Left lung (tissue), 10 donors: ENCODE measurements around the gene CD101. TPM values are rescaled to one million over a fixed set of nuclear protein-coding genes. Genes with fewer than 3 reads are reported as not detected.

Experiments used
- ATAC-seq: fragments of 200-7000 bp; cut with Tn5 transposase; one replicate; pipeline ENCODE4 v1.9.1; 2020; ENCODE audit warnings: moderate library complexity
- DNase-seq, 4 donors: peaks; one replicate each; pipeline ENCODE4 v3.0.0-alpha.2; 2013 to 2020
- H3K27ac ChIP-seq, 2 donors: fragments of 200-600 bp; sonication (generic) in 1 of 2; one replicate each; pipeline versions ENCODE4 v1.5.0 to v1.8.0; 2020 to 2021
- H3K27me3 ChIP-seq, 2 donors: fragments of 200-600 bp; sonication (generic) in 1 of 2; one replicate each; pipeline versions ENCODE4 v1.5.0 to v1.8.0; 2020 to 2021
- H3K36me3 ChIP-seq, 2 donors: fragments of 200-600 bp; sonication (generic) in 1 of 2; one replicate each; pipeline versions ENCODE4 v1.5.0 to v1.8.0; 2020 to 2021
- H3K4me1 ChIP-seq, 2 donors: fragments of 200-600 bp; one replicate each; pipeline ENCODE4 v1.8.0; 2021
- H3K4me3 ChIP-seq, 2 donors: fragments of 200-600 bp; sonication (generic) in 1 of 2; one replicate each; pipeline versions ENCODE4 v1.5.0 to v1.8.0; 2020 to 2021; ENCODE audit warnings: mild to moderate bottlenecking in 1 of 2
- H3K9me3 ChIP-seq, 2 donors: fragments of 200-600 bp; sonication (generic) in 1 of 2; one replicate each; pipeline versions ENCODE4 v1.5.0 to v1.8.0; 2020 to 2021
- intact Hi-C, 2 donors: fragments of 100-400 bp; cut with DNase I; formaldehyde crosslinking; loops; one replicate each; pipeline versions ENCODE4 v1.11.2 to v1.14.2; 2022
- polyA plus RNA-seq, 6 donors: library from polyadenylated mRNA; unstranded; fragments of 120-200 nt; gene quantifications; one replicate each; pipeline ENCODE4 v1.2.1, GENCODE V29; 2013; ENCODE audit not compliant: insufficient read length in 6 of 6
- total RNA-seq, 2 donors: library from RNA; stranded (reverse); fragmentation: NEBNext Ultra II Directional; extraction: Animal tissue kit (Norgen Biotek cat#: 25700); gene quantifications; one replicate each; pipeline ENCODE4 v1.2.1, GENCODE V29; 2021
- TF ChIP-seq, protein P1 (sequence below), 2 donors: fragments of 200-600 bp; sonication (generic) in 1 of 2; IDR thresholded peaks; one replicate each; pipeline versions ENCODE4 v1.5.0 to v1.8.0; 2021; ENCODE audit warnings: antibody characterized with exemption in 2 of 2
- donor health status: DM: no; HTN: yes; CAD: no.
- donor health status: DM: no; HTN: no; CAD: no.

CD101 gene
- total and polyA plus RNA-seq, 8 donors, result 1.7 to 8.3 (median 2.5) TPM

DNA sequence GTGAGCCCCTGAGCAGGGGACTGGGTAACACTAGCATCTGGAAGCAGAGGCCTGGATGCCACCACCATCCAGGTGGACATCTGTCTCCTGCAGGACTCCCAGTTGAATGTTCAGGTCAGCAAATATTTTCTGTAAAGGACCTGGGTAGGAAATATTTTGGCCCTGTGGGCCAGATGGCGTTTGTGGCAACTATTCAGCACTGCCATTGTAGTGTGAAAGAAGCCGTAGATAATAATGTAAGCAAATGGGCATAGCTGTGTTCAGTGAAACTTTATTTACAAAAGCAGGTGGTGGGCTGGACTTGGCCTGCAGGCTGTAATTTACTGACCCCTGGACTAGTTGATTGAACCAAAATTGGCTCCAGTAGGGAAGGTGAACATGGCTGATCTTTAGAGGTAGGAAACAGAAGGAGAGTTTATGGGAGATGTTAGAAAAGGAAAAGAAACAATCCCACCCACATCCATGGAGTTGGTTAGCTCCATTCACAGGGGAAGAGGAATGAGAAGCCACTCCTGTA is 20.0 kb upstream of the CD101 start:
- intact Hi-C loops, result no loop called here
- H3K4me1 ChIP-seq, result no peaks in the 10 kb centered on the region
- no peaks in the 10 kb centered on the region for H3K27me3 ChIP-seq
- DNase-seq, result no peak
- H3K27ac ChIP-seq, result no peak overlapping the region
- no peaks in the 10 kb centered on the region for H3K36me3 ChIP-seq
- ATAC-seq, result no peak
- TF ChIP-seq, protein P1, sequence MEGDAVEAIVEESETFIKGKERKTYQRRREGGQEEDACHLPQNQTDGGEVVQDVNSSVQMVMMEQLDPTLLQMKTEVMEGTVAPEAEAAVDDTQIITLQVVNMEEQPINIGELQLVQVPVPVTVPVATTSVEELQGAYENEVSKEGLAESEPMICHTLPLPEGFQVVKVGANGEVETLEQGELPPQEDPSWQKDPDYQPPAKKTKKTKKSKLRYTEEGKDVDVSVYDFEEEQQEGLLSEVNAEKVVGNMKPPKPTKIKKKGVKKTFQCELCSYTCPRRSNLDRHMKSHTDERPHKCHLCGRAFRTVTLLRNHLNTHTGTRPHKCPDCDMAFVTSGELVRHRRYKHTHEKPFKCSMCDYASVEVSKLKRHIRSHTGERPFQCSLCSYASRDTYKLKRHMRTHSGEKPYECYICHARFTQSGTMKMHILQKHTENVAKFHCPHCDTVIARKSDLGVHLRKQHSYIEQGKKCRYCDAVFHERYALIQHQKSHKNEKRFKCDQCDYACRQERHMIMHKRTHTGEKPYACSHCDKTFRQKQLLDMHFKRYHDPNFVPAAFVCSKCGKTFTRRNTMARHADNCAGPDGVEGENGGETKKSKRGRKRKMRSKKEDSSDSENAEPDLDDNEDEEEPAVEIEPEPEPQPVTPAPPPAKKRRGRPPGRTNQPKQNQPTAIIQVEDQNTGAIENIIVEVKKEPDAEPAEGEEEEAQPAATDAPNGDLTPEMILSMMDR (IDR thresholded peaks at IDR 0.05), result no peak
- H3K9me3 ChIP-seq, result no peaks in the 10 kb centered on the region
- H3K4me3 ChIP-seq, result no peak overlapping the region

DNA sequence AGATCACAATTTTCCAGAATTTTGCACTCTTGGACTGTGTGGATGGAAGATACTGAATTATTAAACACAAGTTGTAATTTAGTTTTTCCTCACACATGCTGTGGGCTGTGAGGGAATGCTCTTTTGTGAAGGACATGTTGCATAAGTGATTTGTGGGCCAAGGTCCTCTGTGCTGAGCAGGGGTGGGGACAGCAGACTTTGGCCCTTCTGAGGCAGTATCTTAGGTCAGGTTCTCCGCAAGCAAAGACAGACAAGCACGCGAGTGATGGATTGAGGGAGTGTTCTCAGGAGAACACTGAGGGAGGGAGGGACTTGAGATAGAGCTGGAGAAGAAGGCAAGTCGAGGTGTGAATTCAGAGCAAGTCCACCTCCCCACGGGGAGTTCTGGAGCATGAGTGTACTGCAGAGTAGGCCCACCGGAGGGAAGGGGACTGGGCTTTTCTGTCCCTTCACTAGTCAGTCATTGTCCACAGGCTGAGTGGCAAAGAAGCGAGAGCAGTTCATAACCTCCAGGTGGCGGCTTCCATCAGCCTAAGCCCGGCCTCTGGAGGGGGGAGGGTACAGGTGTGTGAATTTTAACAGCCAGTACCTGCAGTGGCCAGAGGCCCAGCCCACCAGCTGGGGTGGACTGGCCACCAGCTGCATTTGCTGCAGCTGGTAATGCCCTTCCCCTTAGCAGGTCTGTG is 19.1 kb upstream of the CD101 start:
- H3K4me3 ChIP-seq, result no peak overlapping the region
- no peaks in the 10 kb centered on the region for H3K36me3 ChIP-seq
- no peaks in the 10 kb centered on the region for H3K9me3 ChIP-seq
- no peak for ATAC-seq
- DNase-seq, result no peak
- TF ChIP-seq, protein P1 (IDR thresholded peaks at IDR 0.05), result no peak
- intact Hi-C loops, result no loop called here
- H3K27me3 ChIP-seq, result no peaks in the 10 kb centered on the region
- H3K4me1 ChIP-seq, result no peaks in the 10 kb centered on the region
- H3K27ac ChIP-seq, result no peak overlapping the region

DNA sequence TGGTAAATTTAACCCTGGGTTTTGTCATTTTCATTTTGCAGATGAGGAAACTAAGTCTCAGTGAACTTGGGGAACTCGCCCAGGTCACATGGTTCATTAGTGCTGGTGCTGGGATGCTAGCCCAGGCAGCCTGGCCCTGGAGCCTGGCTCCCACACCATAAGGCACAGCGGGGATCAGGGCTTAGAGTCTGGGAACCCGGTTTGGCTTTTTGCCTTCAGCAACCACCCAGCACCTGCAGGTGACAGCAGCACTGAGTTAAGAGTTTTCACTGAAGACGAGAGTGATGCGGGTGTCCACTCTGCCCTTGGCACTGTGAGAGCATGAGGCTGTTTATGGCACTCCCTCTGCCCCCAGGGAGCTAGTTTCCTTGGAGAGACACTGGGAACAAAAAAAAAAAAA is 18.4 kb upstream of the CD101 start:
- intact Hi-C loops, result no loop called here
- TF ChIP-seq, protein P1 (IDR thresholded peaks at IDR 0.05), result no peak
- Histone ChIP-seq H3K27ac (no peak overlapping the region), H3K27me3 (no peaks in the 10 kb centered on the region), H3K36me3 (no peaks in the 10 kb centered on the region), H3K4me1 (no peaks in the 10 kb centered on the region), H3K9me3 (no peaks in the 10 kb centered on the region), H3K4me3 (no peak overlapping the region)
- ATAC-seq, result no peak
- no peak for DNase-seq

DNA sequence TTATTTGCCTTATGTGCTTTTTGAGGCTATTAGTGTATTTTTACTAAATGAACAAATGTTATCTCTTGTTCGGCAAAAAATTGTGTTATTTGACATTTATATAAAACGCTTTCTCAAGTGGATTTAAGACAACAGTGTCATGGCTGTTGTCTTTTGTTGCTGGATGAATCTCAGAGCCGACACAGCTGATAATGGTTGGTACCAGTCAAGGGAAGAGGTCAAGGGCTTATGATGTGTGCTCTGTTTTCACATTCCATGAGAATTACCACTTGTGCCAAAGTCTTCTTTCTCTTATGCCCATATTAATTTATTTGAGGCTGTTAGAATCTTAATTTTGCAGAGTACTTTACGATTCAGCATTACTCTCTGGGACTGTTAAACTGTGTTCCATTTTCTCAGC is 17.9 kb upstream of the CD101 start:
- TF ChIP-seq, protein P1 (IDR thresholded peaks at IDR 0.05), result no peak
- H3K36me3 ChIP-seq, result no peaks in the 10 kb centered on the region
- intact Hi-C loops, result no loop called here
- H3K4me1 ChIP-seq, result no peaks in the 10 kb centered on the region
- no peak for ATAC-seq
- no peaks in the 10 kb centered on the region for H3K9me3 ChIP-seq
- no peak overlapping the region for H3K27ac ChIP-seq
- no peak for DNase-seq
- H3K4me3 ChIP-seq, result no peak overlapping the region
- H3K27me3 ChIP-seq, result no peaks in the 10 kb centered on the region

DNA sequence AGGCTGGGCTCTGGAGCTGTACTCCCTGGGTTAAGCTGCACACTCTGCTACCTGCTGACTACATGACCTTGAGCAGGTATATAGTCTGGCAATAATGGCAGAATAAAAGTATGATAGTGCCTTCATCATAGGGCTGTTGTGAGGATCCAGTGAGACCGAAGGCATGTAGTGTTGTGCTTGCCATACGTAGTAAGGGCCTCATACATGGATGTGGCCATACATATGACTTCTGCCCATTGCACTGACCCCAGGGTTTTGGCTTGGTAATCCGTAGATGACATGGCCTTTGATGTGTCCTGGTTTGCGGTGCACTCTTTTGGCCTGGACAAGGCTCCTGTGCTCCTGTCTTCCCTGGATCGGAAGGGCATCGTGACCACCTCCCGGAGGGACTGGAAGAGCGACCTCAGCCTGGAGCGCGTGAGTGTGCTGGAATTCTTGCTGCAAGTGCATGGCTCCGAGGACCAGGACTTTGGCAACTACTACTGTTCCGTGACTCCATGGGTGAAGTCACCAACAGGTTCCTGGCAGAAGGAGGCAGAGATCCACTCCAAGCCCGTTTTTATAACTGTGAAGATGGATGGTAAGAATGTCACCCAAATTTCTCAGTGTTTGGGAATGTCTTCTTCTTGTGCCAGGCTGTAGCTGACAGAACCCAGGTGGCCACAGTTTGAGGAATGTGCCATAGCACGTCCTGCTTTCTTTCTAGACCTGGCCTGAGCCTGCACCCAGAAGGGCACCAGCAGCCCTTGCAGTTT is 17.0 kb upstream of the CD101 start:
- DNase-seq, result no peak
- Histone ChIP-seq H3K36me3 (no peaks in the 10 kb centered on the region), H3K9me3 (no peaks in the 10 kb centered on the region), H3K27ac (no peak overlapping the region), H3K27me3 (no peaks in the 10 kb centered on the region), H3K4me3 (no peak overlapping the region), H3K4me1 (peaks cover 5 to 6% of the 10 kb centered on the region in 2 donors)
- no peak for ATAC-seq
- TF ChIP-seq, protein P1 (IDR thresholded peaks at IDR 0.05), result no peak
- intact Hi-C loops, result no loop called here
